NCI-H1048 (cell line): ENCODE measurements around the gene TMEM170B.
"Not testable (repeated sequence)": the region's sequence is repeated elsewhere in the genome, so short reads cannot be mapped to it uniquely, and the experiment has no call there.

ENCODE experiments used
- DNase-seq: peaks from one replicate; lab custom pipeline; 2025; lab: John Stamatoyannopoulos, UW

The TMEM170B gene

GRCh38 chr6:11528996-11529395 lies 8.6 kb upstream of the TMEM170B start:
- no peak for DNase-seq

- no peak for DNase-seq
Observed at GRCh38 chr6:11532097-11532496, 5.5 kb upstream of the TMEM170B start.

- DNase-seq, result no peak
Observed at GRCh38 chr6:11534561-11534960, 3.0 kb upstream of the TMEM170B start.

GRCh38 chr6:11535801-11536230 lies 1.7 kb upstream of the TMEM170B start:
- no peak for DNase-seq

GRCh38 chr6:11536795-11537194 lies 754 bp upstream of the TMEM170B start:
- DNase-seq, result no peak

GRCh38 chr6:11538052-11538818 lies 686 bp downstream of the TMEM170B start:
- no peak for DNase-seq

- no peak for DNase-seq
Observed at GRCh38 chr6:11538819-11539468, 1.4 kb downstream of the TMEM170B start.

GRCh38 chr6:11542863-11543262 lies 5.3 kb downstream of the TMEM170B start:
- DNase-seq, result no peak

GRCh38 chr6:11543919-11544518 lies 6.5 kb downstream of the TMEM170B start:
- DNase-seq, result no peak

GRCh38 chr6:11547846-11548245 lies 10.3 kb downstream of the TMEM170B start:
- not testable (repeated sequence) for DNase-seq

- DNase-seq, result not testable (repeated sequence)
Observed at GRCh38 chr6:11548578-11548977, 11.0 kb downstream of the TMEM170B start.

- DNase-seq, result no peak
Observed at GRCh38 chr6:11551053-11551452, 13.5 kb downstream of the TMEM170B start.

- DNase-seq, result no peak
Observed at GRCh38 chr6:11552442-11552841, 14.9 kb downstream of the TMEM170B start.

- DNase-seq, result no peak
Observed at GRCh38 chr6:11553824-11554223, 16.3 kb downstream of the TMEM170B start.

- no peak for DNase-seq
Observed at GRCh38 chr6:11556309-11556708, 18.8 kb downstream of the TMEM170B start.

GRCh38 chr6:11563793-11564192 lies 26.2 kb downstream of the TMEM170B start:
- DNase-seq, result no peak

GRCh38 chr6:11566609-11567008 lies 29.1 kb downstream of the TMEM170B start:
- DNase-seq, result no peak

- DNase-seq, result no peak
Observed at GRCh38 chr6:11571073-11571472, 33.5 kb downstream of the TMEM170B start.

- no peak for DNase-seq
Observed at GRCh38 chr6:11575408-11576033, 38.0 kb downstream of the TMEM170B start.

GRCh38 chr6:11580686-11581405 lies 43.3 kb downstream of the TMEM170B start:
- no peak for DNase-seq

GRCh38 chr6:11584244-11584643 lies 46.7 kb downstream of the TMEM170B start:
- DNase-seq, result no peak

GRCh38 chr6:11585426-11586016 lies 48.0 kb downstream of the TMEM170B start:
- DNase-seq, result no peak
